SU-DHL-6 (cell line): ENCODE measurements around the gene ZNF680.

Experiments used
- H2AFZ ChIP-seq: fragments of 200-600 bp; sonication (generic); 2 replicates; pipeline ENCODE4 v1.6.1; 2014; ENCODE audit warnings: low read depth, mild to moderate bottlenecking, moderate library complexity, mixed read lengths, antibody characterized with exemption, low read length; ENCODE audit not compliant: severe bottlenecking
- H3F3A ChIP-seq: fragments of 200-600 bp; shearing (Covaris generic); 2 replicates; pipeline ENCODE4 v1.6.0; 2016; ENCODE audit warnings: antibody characterized with exemption, mild to moderate bottlenecking; ENCODE audit not compliant: insufficient read depth
- H3K27ac ChIP-seq: fragments of 200-600 bp; sonication (generic); 2 replicates; pipeline ENCODE4 v1.5.1; 2016; ENCODE audit warnings: low read depth, mild to moderate bottlenecking, low read length, moderate library complexity, mixed read lengths
- H3K27me3 ChIP-seq: fragments of 200-600 bp; sonication (generic), shearing (Covaris generic); 2 replicates; pipeline ENCODE4 v1.6.0; 2014; ENCODE audit warnings: mild to moderate bottlenecking, low read length
- H3K36me3 ChIP-seq: fragments of 200-600 bp; sonication (generic); 2 replicates; pipeline ENCODE4 v1.6.1; 2014; ENCODE audit warnings: mild to moderate bottlenecking, low read length, mixed read lengths
- H3K4me2 ChIP-seq: fragments of 300-600, 200-600 bp; shearing (Covaris generic), sonication (generic); 2 replicates; pipeline ENCODE4 v1.6.0; 2014; ENCODE audit warnings: low read length, low read depth, mild to moderate bottlenecking; ENCODE audit not compliant: poor library complexity, severe bottlenecking
- H3K4me3 ChIP-seq: fragments of 200-600 bp; sonication (generic); 2 replicates; pipeline ENCODE4 v1.5.1; 2014; ENCODE audit warnings: antibody characterized with exemption, low read length, mild to moderate bottlenecking, mixed read lengths; ENCODE audit not compliant: insufficient read depth, poor library complexity, severe bottlenecking
- H3K79me2 ChIP-seq: fragments of 200-600 bp; sonication (generic); 2 replicates; pipeline ENCODE4 v1.6.1; 2014; ENCODE audit warnings: mild to moderate bottlenecking, low read length, moderate library complexity; ENCODE audit not compliant: insufficient read depth
- H3K9ac ChIP-seq: fragments of 200-600 bp; sonication (generic); 2 replicates; pipeline ENCODE4 v1.7.0; 2014; ENCODE audit warnings: mild to moderate bottlenecking, low read length
- H3K9me2 ChIP-seq: fragments of 200-600 bp; sonication (generic); replicated peaks from 2 replicates; pipeline ENCODE4 v1.6.1; 2014; ENCODE audit warnings: low read length; ENCODE audit not compliant: insufficient read depth
- H3K9me3 ChIP-seq: fragments of 200-600 bp; sonication (generic); 2 replicates; pipeline ENCODE4 v1.6.1; 2014; ENCODE audit warnings: low read length, mixed read lengths; ENCODE audit not compliant: insufficient read depth
- H4K20me1 ChIP-seq: fragments of 200-600 bp; sonication (generic); 2 replicates; pipeline ENCODE4 v1.6.1; 2014; ENCODE audit warnings: low read depth, mild to moderate bottlenecking, antibody characterized with exemption, low read length, moderate library complexity, mixed read lengths
- EZH2phosphoT487 ChIP-seq: fragments of 200-600 bp; sonication (generic), shearing (Covaris generic); conservative IDR thresholded peaks from 2 replicates; pipeline ENCODE4 v1.6.1; 2018; ENCODE audit warnings: mild to moderate bottlenecking, antibody characterized with exemption, low read length, moderate library complexity, mixed read lengths
- TF ChIP-seq, protein P1 (sequence below): fragments of 200-600 bp; sonication (generic); IDR thresholded peaks from one replicate; pipeline ENCODE4 v1.5.1; 2017; ENCODE audit warnings: antibody characterized with exemption, mild to moderate bottlenecking, low read length, moderate library complexity; ENCODE audit not compliant: insufficient read depth, poor library complexity, severe bottlenecking

Gene ZNF680

DNA sequence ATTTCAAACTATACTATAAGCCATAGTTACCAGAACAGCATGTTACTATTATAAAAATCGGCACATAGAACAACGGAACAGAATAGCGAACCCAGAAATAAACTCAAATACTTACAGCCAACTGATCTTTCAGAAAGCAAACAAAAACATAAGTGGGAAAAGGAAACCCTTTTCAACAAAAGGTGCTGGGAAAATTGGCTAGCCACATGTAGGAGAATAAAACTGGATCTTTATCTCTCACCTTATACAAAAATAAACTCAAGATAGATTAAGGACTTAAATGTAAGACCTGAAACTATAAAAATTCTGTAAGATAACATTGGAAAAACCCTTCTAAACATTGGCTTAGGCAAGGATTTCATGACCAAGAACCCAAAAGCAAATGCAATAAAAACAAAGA lies 29.1 kb downstream of the ZNF680 start:
- TF ChIP-seq, protein P1, sequence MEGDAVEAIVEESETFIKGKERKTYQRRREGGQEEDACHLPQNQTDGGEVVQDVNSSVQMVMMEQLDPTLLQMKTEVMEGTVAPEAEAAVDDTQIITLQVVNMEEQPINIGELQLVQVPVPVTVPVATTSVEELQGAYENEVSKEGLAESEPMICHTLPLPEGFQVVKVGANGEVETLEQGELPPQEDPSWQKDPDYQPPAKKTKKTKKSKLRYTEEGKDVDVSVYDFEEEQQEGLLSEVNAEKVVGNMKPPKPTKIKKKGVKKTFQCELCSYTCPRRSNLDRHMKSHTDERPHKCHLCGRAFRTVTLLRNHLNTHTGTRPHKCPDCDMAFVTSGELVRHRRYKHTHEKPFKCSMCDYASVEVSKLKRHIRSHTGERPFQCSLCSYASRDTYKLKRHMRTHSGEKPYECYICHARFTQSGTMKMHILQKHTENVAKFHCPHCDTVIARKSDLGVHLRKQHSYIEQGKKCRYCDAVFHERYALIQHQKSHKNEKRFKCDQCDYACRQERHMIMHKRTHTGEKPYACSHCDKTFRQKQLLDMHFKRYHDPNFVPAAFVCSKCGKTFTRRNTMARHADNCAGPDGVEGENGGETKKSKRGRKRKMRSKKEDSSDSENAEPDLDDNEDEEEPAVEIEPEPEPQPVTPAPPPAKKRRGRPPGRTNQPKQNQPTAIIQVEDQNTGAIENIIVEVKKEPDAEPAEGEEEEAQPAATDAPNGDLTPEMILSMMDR: no peak
- no peak for TF ChIP-seq EZH2phosphoT487
- no peak overlapping the region for H2AFZ ChIP-seq
- H3K9me2 ChIP-seq: no peaks in the 10 kb centered on the region
- no peak overlapping the region for H3K4me3 ChIP-seq
- H3K9me3 ChIP-seq: peaks cover 30% of the 10 kb centered on the region; the same call in 1 of the 2 replicates
- no peak overlapping the region for H3K27ac ChIP-seq
- H3F3A ChIP-seq: no peaks in the 10 kb centered on the region
- H3K27me3 ChIP-seq: no peaks in the 10 kb centered on the region
- H4K20me1 ChIP-seq: no peaks in the 10 kb centered on the region
- H3K79me2 ChIP-seq: peaks cover 99% of the 10 kb centered on the region
- H3K4me2 ChIP-seq: no peak overlapping the region
- no peak overlapping the region for H3K9ac ChIP-seq
- peaks cover 92% of the 10 kb centered on the region for H3K36me3 ChIP-seq

DNA sequence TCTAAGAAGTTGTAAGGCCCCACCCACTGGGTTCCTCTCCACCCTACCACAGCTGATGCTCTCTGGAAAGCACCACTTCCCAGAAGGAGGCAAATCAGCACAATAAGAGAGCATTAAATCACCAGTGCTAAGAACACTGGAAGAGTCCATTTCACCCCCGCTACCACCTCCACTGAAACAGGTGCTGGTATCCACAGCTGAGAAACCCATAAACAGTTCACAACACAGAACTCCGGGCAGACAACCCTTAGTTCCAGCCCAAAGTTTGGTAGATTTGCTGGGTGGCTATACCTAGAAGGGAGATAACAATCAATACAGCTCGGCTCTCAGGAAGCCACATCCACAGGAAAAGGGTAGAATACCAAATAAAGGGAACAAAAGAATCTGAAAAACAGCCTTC lies 34.1 kb downstream of the ZNF680 start:
- H3K27me3 ChIP-seq: no peaks in the 10 kb centered on the region
- H3K27ac ChIP-seq: no peak overlapping the region
- no peaks in the 10 kb centered on the region for H4K20me1 ChIP-seq
- H3K9me3 ChIP-seq: peaks cover 57% of the 10 kb centered on the region; the same call in 1 of the 2 replicates
- TF ChIP-seq, protein P1: no peak
- TF ChIP-seq EZH2phosphoT487: no peak
- no peaks in the 10 kb centered on the region for H3K9me2 ChIP-seq
- H2AFZ ChIP-seq: no peak overlapping the region
- H3K4me3 ChIP-seq: no peak overlapping the region
- peaks cover 3% of the 10 kb centered on the region; the same call in 1 of the 2 replicates for H3F3A ChIP-seq
- no peak overlapping the region for H3K4me2 ChIP-seq
- no peak overlapping the region for H3K9ac ChIP-seq
- peaks cover 94% of the 10 kb centered on the region for H3K36me3 ChIP-seq
- H3K79me2 ChIP-seq: peaks cover 91% of the 10 kb centered on the region

DNA sequence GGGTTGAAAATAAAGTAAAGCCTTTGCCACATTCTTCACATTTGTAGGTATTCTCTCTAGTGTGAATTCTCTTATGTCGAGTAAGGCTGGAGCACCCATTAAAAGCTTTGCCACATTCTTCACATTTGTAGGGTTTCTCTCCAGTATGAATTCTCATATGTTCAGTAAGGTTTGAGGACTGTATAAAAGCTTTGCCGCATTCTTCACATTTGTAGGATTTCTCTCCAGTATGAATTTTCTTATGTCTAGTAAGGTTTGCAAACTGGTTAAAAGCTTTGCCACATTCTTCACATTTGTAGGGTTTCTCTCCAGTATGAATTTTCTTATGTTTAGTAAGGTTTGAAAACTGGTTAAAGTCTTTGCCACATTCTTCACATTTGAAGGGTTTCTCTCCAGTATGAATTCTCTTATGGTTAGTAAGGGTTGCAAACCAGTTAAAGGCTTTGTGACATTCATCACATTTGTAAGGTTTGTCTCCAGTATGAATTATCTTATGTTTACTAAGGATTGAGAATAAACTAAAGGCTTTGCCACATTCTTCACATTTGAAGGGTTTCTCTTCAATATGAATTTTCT lies 41.4 kb downstream of the ZNF680 start:
- Histone ChIP-seq H4K20me1 (no peaks in the 10 kb centered on the region), H3K4me3 (no peak overlapping the region), H3K9me3 (peaks cover 74% of the 10 kb centered on the region; the same call in 1 of the 2 replicates), H3K4me2 (no peak overlapping the region), H3K36me3 (peaks cover 99% of the 10 kb centered on the region), H3F3A (peaks cover 3% of the 10 kb centered on the region; the same call in 1 of the 2 replicates), H3K79me2 (peaks cover 52% of the 10 kb centered on the region), H3K27ac (no peak overlapping the region), H2AFZ (no peak overlapping the region), H3K9ac (no peak overlapping the region), H3K27me3 (no peaks in the 10 kb centered on the region), H3K9me2 (no peaks in the 10 kb centered on the region)
- TF ChIP-seq EZH2phosphoT487: no peak
- TF ChIP-seq, protein P1: no peak
